Femur (tissue), 1 donor: ENCODE measurements around the gene TMEM135.
A peak's percentile ranks its signal among the peaks of the same experiment; 100 is the strongest.

Source experiments
- DNase-seq: peaks from one replicate; pipeline ENCODE4 v3.0.0-alpha.2; 2017

Gene TMEM135

DNA sequence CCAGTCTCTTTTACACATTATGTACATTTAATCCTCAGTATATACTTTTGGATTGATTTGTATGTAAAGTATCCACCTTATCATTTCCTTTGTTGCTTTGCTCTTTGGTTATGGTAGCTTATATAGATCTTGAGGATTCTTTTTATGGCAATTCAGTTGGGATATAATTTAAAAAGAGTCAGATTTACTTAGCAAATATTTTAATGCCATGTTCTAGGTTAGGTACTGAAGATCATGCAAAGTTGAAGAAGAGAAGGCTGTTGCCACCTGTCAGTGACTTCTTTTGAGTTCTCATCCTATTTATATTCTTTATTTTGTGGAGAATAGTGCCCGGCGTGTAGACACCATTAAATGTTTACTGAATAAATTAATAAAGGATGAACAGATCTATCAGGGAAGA is 279.7 kb downstream of the TMEM135 start:
- no peak for DNase-seq

- DNase-seq: no peak
These were observed 282.4 kb downstream of the TMEM135 start for GRCh38 chr11:87320123-87320522.

GRCh38 chr11:87322568-87322967 is 284.8 kb downstream of the TMEM135 start:
- DNase-seq: no peak

DNA sequence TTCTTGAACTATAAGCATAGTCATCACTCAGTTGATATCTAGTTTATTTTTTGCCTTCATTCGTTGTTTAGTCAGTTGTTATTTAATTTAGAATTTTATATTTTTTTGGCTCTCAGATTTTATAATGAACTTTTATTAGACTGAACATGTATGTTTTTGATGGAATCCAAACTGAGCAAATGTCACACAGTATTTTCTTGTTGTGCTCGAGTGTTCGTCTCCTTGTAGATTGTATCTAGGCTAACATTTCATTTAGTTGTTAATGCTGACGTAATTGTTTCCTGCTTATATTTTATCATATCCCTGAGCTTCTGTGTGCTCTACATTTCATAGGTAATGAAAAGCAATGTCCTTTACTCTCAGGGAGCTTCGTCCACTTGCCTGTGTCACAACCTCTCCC is 286.2 kb downstream of the TMEM135 start:
- DNase-seq: no peak

- no peak for DNase-seq
These were observed 287.2 kb downstream of the TMEM135 start for GRCh38 chr11:87324817-87325489.

DNA sequence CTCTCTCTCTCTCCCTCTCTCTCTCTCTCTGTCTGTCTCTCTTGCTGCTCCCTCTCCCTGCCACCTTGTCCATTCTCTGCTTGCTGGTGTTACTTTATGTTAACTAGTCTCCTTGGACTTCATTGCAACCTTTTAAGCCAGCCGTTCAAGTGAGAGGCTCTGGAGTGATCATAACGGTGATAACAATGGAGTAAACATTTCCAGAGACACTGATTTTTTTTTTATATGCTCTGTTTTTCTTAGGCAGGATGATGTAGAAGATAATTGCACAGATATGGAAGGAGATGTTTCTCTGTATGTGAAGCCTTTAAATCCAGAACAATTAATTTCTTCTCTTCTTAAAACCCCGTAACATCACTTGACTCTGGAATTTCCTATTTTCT is 287.7 kb downstream of the TMEM135 start:
- no peak for DNase-seq

DNA sequence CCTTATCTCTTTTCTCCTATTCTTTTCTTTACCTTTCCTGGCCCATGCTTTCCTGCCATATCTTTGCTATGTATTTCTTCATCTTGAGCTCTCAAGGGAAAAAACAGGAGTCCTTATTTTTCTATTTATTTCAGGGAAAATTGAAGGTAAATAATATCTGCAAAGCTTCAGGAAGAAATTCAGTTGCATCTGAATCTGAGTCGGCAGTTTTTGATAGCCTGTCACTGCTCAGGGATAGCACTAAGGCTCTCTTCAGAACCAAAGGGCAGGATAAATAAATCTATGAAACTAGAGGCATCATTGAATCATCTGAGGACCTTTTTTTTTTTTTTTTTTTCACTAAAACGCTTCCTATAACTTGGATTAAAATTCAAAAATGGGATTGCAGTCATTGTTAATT is 288.9 kb downstream of the TMEM135 start:
- no peak for DNase-seq

DNA sequence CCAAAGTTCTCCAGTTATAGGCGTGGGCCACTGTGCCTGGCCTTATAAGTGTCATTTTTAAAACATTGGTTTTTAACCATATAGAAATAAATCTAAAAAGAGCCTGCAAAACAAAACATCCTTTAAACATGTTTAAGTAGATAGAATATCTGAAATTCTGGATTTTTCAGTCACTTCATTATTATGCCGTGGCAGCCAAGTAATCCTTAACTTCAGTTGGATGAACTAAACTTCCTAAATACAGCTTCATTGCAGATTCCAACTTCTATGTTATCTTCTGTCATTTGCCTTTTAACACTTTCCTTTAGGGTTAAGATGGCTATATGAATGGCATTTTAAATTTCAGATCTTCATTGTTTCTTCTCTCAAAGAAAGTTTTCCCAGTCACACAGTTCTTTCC is 291.4 kb downstream of the TMEM135 start:
- DNase-seq: no peak

- DNase-seq: peak; percentile 64
These were observed 292.5 kb downstream of the TMEM135 start for GRCh38 chr11:87330187-87330601.

GRCh38 chr11:87331273-87331672 is 293.5 kb downstream of the TMEM135 start:
- DNase-seq: no peak

- DNase-seq: no peak
These were observed 300.4 kb downstream of the TMEM135 start for GRCh38 chr11:87338046-87338639.

DNA sequence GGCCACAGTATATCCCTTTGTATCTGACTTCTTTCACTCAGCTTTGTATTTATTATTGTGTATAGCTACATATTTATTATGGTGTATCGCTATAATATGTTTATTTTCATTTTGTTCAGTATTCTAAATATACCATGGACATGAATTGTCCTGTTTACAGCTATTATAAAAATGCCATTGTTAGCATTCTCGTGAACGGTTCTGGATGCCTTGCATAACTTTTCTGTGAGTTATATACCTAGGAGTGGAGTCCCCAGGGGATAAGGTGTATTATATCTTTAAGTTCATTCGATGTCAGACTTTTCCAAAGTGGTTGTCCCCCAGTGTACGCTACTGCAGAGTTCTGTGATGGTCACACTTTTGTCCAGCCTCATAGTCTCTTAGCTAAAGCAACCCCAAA is 301.7 kb downstream of the TMEM135 start:
- DNase-seq: no peak

DNA sequence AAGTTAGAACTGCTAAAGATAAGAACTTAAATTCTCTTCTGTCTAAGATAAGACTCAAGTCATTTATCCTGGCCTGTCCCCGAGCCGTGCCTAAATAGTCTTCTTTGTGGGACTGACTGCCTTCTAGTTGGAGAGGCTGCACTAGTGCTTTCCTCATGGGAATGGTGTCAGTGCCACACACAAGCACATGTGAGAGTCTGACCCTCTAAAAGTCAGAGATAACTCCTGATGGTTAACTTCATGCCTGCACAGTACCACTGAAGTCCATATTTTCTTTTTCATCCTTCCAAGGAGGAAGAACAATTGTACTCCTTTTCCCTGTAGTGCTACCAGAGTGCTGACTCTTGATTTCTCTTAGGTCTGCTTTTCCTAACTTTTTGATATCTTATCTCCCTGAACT is 309.7 kb downstream of the TMEM135 start:
- DNase-seq: no peak

GRCh38 chr11:87347854-87348253 is 310.1 kb downstream of the TMEM135 start:
- no peak for DNase-seq

- no peak for DNase-seq
These were observed 313.9 kb downstream of the TMEM135 start for GRCh38 chr11:87351676-87352075.

- DNase-seq: peak; percentile 89
These were observed 315.3 kb downstream of the TMEM135 start for GRCh38 chr11:87352759-87353707.

- no peak for DNase-seq
These were observed 316.1 kb downstream of the TMEM135 start for GRCh38 chr11:87353771-87354345.

DNA sequence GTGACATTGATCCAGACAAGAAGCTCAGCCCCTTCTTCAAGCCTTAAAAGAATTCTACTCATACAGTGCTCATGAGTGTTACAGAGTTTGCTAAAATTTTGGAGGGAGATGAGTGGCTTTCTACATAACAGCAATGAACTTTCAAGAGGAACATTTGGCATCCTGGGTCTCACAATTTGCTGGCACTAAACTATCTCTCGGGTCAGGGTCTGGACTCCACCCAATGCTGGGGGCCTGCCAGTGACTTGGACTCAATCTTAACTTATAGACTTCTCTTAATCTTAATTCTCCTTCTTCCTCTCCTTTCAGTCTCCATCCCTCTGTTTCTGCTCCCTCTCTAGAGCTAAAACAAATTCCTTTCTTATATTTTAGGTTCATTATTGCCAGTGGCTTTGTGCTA is 317.9 kb downstream of the TMEM135 start:
- DNase-seq: peak; percentile 43

DNA sequence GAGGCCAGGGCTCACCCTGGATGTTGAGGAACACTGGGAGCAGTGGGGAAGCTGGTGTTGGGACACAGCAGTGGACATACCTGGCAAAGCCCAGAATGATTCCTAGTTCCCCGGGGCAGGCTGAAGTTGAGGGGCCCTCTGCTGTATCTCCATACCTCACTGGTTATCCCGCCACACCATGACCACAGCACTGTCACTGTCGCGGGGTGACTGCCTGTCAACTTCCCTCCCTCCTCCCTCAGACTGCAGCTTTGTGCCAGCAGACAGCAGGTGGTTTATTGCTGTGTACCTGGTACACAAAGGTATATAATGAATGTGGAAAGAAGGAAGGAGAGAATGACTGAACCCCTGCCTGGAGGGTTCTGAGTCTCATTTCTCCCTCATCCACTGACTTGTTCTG is 318.7 kb downstream of the TMEM135 start:
- no peak for DNase-seq

- no peak for DNase-seq
These were observed 320.7 kb downstream of the TMEM135 start for GRCh38 chr11:87358461-87358860.

DNA sequence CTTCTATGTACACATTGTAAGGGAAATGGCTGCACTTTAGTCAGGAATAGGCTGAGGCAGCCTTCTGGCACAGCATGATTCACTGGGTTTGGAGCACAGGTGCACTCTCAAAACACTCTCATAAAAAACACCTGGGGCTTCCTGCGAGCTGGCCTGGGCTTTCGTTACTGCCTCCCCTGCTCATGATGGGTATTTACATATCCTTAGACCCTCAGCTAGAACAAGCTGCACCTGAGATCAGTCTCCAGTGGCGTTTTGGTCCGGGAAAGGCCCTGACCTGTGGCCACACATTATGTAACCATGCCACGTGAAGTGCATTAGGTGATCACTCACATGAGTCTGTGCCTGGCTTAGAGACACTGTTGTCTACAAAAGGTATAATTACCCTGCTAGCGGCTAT is 321.7 kb downstream of the TMEM135 start:
- no peak for DNase-seq

DNA sequence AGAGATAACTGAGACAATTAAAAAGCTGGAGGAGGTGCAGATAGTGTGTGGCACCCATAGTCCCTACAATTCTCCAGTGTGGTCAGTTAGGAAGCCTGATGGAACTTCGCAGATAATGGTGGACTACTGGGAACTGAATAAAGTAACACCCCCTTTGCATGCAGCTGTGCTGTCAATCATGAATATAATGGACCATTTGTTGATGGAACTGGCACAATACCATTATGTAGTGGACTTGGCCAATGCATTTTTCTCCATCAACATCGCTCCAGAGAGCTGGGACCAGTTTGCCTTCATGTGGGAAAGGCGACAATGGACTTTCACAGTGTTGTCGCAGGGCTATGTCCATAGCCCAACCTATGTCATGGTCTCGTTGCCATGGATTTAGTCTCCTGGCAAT is 324.2 kb downstream of the TMEM135 start:
- DNase-seq: no peak

GRCh38 chr11:87366346-87366745 is 328.6 kb downstream of the TMEM135 start:
- no peak for DNase-seq
